ENCODE measurements around the gene BTRC. TPM values are rescaled to one million over a fixed set of nuclear protein-coding genes. Genes with fewer than 3 reads are reported as not detected.

The BTRC gene
- total and polyA plus RNA-seq, 12 donors = 10.0 to 35.3 (median 20.3) TPM

DNA sequence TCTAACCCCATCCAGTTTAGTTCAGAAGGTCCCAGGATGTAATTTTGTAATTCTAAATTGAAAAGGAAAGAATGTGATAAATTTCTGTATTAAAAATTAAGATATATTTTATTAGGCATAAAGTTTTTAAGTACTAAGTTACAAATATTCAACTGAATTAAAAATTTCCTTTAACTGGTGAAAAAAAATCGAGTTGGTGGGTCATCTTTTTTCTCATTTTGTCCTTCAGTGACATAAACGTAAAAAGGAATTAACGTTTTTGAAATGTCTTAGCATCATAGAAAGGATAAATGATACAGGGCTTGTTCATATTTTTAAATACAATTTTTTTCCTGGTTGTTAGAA lies 88.5 kb downstream of the BTRC start:
- TF ChIP-seq, protein P1, sequence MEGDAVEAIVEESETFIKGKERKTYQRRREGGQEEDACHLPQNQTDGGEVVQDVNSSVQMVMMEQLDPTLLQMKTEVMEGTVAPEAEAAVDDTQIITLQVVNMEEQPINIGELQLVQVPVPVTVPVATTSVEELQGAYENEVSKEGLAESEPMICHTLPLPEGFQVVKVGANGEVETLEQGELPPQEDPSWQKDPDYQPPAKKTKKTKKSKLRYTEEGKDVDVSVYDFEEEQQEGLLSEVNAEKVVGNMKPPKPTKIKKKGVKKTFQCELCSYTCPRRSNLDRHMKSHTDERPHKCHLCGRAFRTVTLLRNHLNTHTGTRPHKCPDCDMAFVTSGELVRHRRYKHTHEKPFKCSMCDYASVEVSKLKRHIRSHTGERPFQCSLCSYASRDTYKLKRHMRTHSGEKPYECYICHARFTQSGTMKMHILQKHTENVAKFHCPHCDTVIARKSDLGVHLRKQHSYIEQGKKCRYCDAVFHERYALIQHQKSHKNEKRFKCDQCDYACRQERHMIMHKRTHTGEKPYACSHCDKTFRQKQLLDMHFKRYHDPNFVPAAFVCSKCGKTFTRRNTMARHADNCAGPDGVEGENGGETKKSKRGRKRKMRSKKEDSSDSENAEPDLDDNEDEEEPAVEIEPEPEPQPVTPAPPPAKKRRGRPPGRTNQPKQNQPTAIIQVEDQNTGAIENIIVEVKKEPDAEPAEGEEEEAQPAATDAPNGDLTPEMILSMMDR (IDR thresholded peaks at IDR 0.05) = no peak
- no peak for TF ChIP-seq POLR2A (IDR thresholded peaks at IDR 0.05)
- intact Hi-C loops (cut with DNase I) = loop anchor here (10.0 kb wide), 2 partner anchors 122 to 148 kb away; no protein-coding TSS in a partner anchor
- Histone ChIP-seq H3K4me1 (replicated peaks in 1 of 2) (peaks cover 8 to 9% of the 10 kb centered on the region in 2 donors), H3K36me3 (replicated peaks in 1 of 2) (no peaks in the 10 kb centered on the region), H3K27me3 (no peaks in the 10 kb centered on the region), H3K4me3 (no peak overlapping the region), H3K27ac (no peak overlapping the region), H3K9me3 (replicated peaks in 1 of 3) (no peaks in the 10 kb centered on the region)
- WGBS, 4 donors = 62 to 68% (median 66%) methylated on average over 3 of the region's 3 CpGs
- DNase-seq = no peak

DNA sequence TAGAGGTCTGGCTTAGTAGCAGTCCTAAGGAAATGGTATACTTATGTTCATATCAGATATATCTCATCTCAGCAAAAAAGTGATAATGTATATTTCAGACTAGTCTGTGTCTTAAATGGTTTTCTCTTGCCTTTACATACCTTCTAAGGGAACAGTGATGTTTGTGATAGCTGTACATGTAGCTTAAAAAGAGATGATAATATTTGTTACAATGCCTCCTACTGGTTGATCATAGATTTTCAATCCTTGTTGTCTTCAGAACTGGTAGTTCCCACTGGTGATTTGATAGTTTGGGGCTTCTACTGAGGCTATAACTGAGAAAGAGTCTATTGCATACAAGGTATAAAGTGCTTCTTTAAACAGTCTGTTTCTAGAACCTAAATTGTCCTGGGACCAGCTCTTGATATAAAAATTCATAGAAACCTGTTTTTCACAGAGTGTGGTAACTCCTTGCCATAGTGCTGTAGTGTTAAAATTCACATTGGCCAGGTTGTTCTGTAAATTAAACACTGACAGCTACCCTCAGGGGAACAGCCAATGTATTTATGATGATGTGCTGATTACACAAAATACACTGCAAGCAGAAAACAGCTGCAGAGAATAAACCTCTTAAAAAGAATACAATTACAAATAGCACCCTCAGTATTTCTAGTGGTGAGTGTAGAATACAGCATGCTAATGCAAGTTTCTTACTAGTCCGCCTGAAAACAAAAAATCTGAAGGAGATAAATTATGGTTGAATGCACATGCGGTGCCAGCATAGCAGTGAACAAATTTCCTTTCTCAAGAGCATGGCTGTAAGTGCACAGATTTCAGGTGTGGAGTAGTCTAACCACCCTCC lies 90.3 kb downstream of the BTRC start:
- WGBS, 4 donors = 85 to 93% (median 90%) methylated on average over 2 of the region's 2 CpGs
- no peak overlapping the region for H3K4me3 ChIP-seq
- H3K27ac ChIP-seq = no peak overlapping the region
- H3K36me3 ChIP-seq (replicated peaks in 1 of 2) = no peaks in the 10 kb centered on the region
- no peak for DNase-seq
- H3K9me3 ChIP-seq (replicated peaks in 1 of 3) = no peaks in the 10 kb centered on the region
- TF ChIP-seq POLR2A (IDR thresholded peaks at IDR 0.05) = no peak
- TF ChIP-seq, protein P1 (IDR thresholded peaks at IDR 0.05) = peak in 2 of 6 experiments; percentile 7 to 18
- no peaks in the 10 kb centered on the region for H3K27me3 ChIP-seq
- H3K4me1 ChIP-seq (replicated peaks in 1 of 2) = peaks cover 8 to 9% of the 10 kb centered on the region in 2 donors
- intact Hi-C loops (cut with DNase I) = loop anchor here (10.0 kb wide), 2 partner anchors 121 to 149 kb away; no protein-coding TSS in a partner anchor

DNA sequence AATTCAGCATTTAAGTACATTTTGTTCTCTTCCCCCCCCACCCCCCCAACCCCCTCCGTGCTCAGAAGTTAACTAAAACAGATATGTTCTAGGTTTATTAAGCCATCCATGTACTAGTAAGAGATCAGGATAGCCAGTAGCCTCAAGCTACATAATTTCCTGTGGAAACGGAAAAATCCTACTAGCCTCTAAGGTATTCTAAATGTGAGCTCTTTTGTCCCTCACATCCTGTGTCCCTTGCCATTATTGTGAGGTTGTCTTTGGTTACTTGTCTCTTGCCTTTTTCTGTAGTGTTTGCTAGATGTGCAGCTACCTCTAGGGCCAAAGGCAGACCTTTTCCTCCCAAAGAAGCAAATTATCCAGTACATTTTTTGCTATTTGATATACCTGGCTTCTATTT lies 92.1 kb downstream of the BTRC start:
- H3K27ac ChIP-seq = no peak overlapping the region
- H3K27me3 ChIP-seq = no peaks in the 10 kb centered on the region
- no peaks in the 10 kb centered on the region for H3K36me3 ChIP-seq (replicated peaks in 1 of 2)
- 75 to 83% (median 78%) methylated on average over 2 of the region's 2 CpGs for WGBS, 4 donors
- no peak overlapping the region for H3K4me3 ChIP-seq
- no peak for DNase-seq
- intact Hi-C loops (cut with DNase I) = loop anchor here (10.0 kb wide), 2 partner anchors 119 to 151 kb away; no protein-coding TSS in a partner anchor
- H3K9me3 ChIP-seq (replicated peaks in 1 of 3) = no peaks in the 10 kb centered on the region
- H3K4me1 ChIP-seq (replicated peaks in 1 of 2) = peaks cover 8 to 17% of the 10 kb centered on the region in 2 donors
- no peak for TF ChIP-seq POLR2A (IDR thresholded peaks at IDR 0.05)
- TF ChIP-seq, protein P1 (IDR thresholded peaks at IDR 0.05) = no peak

DNA sequence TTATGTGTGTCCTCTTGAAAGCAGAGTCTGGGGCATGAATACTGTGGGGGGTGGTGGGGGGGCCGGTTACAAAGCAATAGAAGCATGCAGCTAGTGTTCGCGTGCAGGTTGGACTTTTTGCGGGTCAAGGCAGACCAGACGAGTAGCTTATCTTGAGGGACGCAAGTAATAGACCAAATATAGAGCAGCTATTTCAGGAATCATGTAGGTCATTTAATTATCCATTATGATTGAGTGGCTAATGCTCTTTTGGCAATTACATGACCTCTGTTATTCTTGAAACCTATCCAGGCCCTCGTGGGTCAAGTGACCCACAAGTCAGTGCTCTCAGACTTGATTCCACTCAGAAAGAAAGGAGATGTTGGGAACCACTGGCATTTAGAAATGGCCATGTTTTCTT lies 93.0 kb downstream of the BTRC start:
- Histone ChIP-seq H3K4me3 (no peak overlapping the region), H3K27me3 (no peaks in the 10 kb centered on the region), H3K4me1 (replicated peaks in 1 of 2) (peaks cover 8 to 17% of the 10 kb centered on the region in 2 donors), H3K9me3 (replicated peaks in 1 of 3) (no peaks in the 10 kb centered on the region), H3K27ac (no peak overlapping the region), H3K36me3 (replicated peaks in 1 of 2) (no peaks in the 10 kb centered on the region)
- TF ChIP-seq, protein P1 (IDR thresholded peaks at IDR 0.05) = no peak
- TF ChIP-seq POLR2A (IDR thresholded peaks at IDR 0.05) = no peak
- DNase-seq = peak in 5 of 7 donors; percentile 14 to 64 (median 21)
- intact Hi-C loops (cut with DNase I) = loop anchor here (10.0 kb wide), 2 partner anchors 118 to 152 kb away; no protein-coding TSS in a partner anchor
- WGBS, 4 donors = 29 to 41% (median 33%) methylated on average over 7 of the region's 7 CpGs
